ENCODE results near the gene TNFRSF1B.

Gene TNFRSF1B

DNA sequence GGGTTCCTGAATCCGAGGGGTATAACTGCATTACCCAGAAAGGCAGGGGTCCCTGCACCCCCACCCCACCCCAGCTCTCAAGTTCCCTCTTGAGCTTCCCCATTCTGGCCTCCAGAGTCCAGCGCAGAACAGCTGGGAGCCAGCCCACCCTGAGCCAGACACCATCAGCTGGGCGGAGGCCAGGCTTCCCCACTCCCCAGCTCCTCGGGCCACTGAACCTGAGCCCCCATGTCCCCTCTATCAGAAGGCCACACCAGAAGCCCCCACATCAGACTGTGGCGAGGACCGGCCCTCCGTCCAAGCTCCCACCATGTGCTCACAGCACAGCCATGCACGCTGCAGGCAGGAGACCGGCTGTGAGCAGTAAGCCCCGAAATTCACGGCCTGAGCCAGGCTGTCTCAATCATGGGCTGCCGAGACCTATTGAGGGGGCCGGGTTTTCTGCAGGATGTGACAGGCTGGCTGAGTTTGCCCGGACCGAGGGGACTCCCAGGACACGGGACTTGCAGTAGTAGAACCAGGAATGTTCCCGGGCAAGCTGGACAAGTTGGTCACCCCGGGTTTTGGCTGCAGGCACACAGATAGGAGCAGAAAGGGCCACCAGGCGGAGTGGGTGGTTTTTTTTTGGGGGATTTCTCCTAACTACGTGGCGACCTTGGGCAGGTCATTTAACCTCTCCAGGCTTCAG is 25.5 kb upstream of the TNFRSF1B start:
- DNase-seq (ENCODE audit: extremely low read depth in 1 of 2, low read depth in 1 of 2), result no peak

- DNase-seq (ENCODE audit: extremely low read depth in 1 of 2, low read depth in 1 of 2), result no peak
These were observed 24.5 kb upstream of the TNFRSF1B start for GRCh38 chr1:12142141-12142823.

- DNase-seq (ENCODE audit: extremely low read depth in 1 of 2, low read depth in 1 of 2), result no peak
These were observed 23.7 kb upstream of the TNFRSF1B start for GRCh38 chr1:12142891-12143630.

DNA sequence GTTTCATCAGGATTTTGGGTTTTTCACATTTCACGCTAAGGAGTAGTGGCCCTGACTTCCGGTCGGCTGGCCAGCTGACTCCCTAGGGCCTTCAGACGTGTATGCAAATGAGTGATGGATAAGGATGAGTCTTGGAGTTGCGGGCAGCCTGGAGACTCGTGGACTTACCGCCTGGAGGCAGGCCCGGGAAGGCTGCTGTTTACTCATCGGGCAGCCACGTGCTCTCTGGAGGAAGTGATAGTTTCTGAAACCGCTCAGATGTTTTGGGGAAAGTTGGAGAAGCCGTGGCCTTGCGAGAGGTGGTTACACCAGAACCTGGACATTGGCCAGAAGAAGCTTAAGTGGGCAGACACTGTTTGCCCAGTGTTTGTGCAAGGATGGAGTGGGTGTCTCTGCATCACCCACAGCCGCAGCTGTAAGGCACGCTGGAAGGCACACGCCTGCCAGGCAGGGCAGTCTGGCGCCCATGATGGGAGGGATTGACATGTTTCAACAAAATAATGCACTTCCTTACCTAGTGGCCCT is 23.1 kb upstream of the TNFRSF1B start:
- no peak for DNase-seq (ENCODE audit: extremely low read depth in 1 of 2, low read depth in 1 of 2)

- no peak for DNase-seq (ENCODE audit: extremely low read depth in 1 of 2, low read depth in 1 of 2)
These were observed 22.6 kb upstream of the TNFRSF1B start for GRCh38 chr1:12144236-12144635.

DNA sequence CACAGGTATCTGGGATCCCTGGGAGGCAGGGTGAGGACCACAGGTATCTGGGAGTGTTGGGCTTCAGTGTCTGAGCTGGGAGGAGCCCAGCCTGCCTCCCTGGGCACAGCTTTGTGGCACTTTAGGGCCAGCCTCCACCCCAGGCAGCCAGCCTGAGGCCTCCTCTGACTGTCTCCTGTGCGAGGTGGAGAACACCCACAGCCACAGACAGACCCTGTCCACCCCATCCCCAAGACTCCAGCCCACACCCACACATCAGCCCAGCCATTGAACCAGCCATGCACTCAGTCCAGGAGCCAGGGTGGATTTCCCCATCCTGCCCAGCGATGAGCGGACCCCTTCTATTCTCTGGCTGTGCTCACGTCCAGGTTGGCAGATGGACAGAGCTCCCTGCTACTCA is 21.8 kb upstream of the TNFRSF1B start:
- no peak for DNase-seq (ENCODE audit: extremely low read depth in 1 of 2, low read depth in 1 of 2)

DNA sequence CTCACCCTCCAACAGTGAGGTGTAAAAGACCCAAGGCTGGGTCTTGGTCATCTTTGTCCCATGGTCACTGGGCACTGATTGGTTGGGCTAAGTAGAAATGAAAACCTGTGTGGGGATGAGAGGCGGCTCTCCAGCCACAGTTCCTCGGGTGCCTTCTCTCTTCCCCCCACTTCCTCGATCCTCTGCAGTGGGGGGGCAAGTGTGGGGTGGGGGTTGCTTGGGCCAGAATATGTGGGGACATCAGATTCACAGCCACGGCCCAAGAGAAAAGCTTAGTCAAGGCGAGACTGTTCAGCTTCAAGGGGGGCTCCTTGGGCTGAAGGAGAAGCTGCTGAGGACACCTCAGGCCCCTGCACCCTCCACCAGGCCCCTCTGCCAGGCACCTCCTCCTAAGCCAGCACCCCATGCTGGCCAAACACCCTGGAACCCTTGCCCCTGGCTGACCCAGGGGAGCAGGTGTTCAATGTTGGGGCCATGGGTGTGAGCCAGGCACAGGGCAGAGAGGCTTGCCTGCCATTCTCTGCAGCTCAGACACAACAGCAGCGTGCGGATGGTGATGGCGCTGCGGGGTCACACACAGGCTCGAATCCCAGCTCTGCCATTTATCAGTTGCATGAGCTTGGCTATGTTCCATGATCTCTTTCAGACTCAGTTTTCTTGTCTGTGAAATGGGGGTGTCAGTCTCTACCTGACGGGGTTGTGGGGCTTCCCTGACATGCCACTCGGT is 21.0 kb upstream of the TNFRSF1B start:
- no peak for DNase-seq (ENCODE audit: extremely low read depth in 1 of 2, low read depth in 1 of 2)

DNA sequence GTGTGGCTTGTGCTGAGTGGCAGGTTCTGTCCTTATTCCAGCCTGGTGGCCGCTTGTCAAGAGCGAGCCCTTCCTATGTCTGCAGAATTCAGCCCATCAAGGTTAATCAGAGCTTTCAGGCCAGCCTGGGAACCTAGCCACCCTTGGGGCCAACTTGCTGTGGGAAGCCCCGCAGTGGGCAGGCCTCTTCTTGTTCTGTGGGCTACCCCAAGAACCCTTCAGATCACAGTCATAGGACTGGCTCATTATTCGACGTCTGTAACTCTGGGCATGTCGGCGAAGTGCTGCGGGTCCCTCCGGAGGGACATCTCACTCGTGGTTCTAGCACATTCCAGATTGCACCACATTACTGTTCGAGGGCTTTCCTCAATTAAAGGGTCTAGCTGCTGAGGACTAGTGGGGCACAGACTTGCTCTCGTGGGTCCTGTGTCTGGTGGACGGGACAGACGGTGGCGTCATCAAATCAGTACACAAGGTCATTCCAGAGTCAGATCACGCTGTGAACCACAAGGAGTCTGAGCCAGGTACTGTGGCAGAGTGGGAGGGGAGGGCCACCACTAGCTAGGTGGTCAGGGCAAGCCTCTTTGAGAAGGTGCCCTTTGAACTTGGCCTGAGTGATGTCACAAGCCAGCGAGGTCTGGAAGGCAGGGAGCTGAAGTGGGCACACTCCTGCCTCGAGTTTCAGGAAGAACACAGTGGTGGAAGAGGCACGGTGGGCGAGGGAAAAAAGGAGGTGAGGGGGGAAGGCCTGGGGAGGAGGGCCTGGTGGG is 20.3 kb upstream of the TNFRSF1B start:
- DNase-seq (ENCODE audit: extremely low read depth in 1 of 2, low read depth in 1 of 2), result no peak

GRCh38 chr1:12147201-12147701 is 19.5 kb upstream of the TNFRSF1B start:
- DNase-seq (ENCODE audit: extremely low read depth in 1 of 2, low read depth in 1 of 2), result no peak

- DNase-seq (ENCODE audit: extremely low read depth in 1 of 2, low read depth in 1 of 2), result no peak
These were observed 18.4 kb upstream of the TNFRSF1B start for GRCh38 chr1:12148160-12148957.

DNA sequence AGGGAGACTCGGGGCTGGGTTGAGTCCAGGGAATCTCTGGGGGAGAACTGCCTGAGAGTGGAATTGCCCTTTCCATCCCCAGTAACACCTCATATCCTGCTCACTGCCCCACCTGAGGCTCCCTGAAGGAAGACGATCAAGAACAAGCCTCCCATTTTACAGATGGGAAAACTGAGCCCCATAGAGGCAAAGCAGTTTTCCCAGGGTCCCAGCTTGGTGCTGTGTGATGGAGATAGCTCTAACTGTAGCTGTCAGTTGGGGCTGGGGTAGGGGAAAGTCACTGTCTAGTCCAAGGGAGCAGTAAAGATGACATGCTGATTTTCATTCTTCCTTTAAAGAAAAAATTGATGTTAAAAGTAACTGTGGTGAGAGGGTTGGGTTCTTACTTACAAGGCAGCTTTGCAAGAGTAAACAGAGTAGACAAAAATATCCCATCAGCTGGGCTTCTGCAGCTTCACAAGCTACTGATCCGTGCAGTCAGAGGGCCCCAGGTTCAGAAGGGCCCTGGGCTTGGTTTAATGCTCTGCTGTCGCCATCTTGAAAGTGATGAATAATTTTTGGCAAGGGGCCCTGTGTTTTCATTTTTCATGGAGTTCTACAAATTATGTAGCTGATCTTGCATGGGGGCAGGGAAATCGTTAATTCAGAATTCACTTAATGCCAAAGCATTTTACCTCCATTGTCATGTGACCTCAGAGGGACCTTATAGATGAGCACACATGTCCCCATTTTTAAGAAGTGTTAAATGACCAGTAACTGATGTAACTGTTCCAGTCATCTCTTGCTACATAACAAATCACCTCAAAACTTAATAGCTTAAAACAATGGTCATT is 17.6 kb upstream of the TNFRSF1B start:
- no peak for DNase-seq (ENCODE audit: extremely low read depth in 1 of 2, low read depth in 1 of 2)

- DNase-seq (ENCODE audit: extremely low read depth in 1 of 2, low read depth in 1 of 2), result no peak
These were observed 17.0 kb upstream of the TNFRSF1B start for GRCh38 chr1:12149791-12150175.

DNA sequence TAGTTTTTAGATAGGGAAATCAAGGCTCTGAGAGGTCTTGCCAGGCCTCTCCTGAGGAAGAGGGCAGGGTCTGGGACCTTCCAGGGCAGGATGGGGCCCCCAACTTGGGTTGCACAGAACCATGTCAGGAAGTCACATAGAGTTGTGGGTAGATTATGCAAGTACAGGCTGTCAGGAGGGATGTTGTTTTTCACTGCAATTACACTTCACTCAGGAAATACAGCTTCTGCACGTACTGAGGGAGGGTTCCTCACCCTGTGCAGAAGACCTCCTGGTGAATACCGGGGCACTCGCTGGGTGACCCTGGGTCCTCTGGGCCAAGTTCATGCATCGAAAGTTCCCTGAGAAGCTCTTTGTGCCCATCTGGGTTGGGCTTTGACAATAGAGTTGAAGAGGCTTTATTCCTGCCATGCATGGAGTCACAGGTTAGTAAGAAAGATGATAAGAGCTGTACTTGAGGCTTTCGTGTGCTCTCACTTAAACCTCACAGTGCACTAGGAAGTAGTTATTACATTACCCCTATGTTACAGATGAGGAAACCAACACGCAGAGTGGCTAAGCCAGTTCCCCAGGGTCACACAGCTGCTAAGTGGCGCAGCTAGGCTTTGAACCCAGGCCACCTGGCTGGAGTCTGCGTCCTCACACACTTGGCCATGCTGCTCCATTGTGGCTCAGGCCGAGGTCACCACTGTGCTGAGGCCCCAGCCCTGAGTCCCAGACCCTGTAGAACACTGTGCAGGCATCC is 16.2 kb upstream of the TNFRSF1B start:
- no peak for DNase-seq (ENCODE audit: extremely low read depth in 1 of 2, low read depth in 1 of 2)

DNA sequence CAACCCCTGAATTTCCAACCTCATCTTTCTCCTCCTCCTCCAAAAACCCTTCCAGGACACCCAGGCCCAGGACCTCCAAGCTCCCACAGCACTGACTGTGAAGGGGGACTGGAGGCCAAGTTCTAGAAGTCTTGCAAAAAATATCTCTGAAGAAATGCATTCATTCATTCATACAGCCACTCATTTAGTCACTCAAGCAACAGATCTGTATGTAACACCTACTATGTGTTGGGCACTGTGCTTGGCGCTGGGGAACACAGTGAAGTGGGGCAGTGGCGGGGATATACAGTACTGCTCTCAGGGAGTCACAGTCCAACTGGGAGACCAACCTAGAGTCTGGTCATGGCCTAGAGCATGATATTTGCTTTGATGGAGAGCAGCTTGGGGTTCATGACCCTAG is 15.3 kb upstream of the TNFRSF1B start:
- no peak for DNase-seq (ENCODE audit: extremely low read depth in 1 of 2, low read depth in 1 of 2)

- no peak for DNase-seq (ENCODE audit: extremely low read depth in 1 of 2, low read depth in 1 of 2)
These were observed 14.5 kb upstream of the TNFRSF1B start for GRCh38 chr1:12152113-12152891.

GRCh38 chr1:12153181-12153785 is 13.5 kb upstream of the TNFRSF1B start:
- DNase-seq (ENCODE audit: extremely low read depth in 1 of 2, low read depth in 1 of 2), result no peak

DNA sequence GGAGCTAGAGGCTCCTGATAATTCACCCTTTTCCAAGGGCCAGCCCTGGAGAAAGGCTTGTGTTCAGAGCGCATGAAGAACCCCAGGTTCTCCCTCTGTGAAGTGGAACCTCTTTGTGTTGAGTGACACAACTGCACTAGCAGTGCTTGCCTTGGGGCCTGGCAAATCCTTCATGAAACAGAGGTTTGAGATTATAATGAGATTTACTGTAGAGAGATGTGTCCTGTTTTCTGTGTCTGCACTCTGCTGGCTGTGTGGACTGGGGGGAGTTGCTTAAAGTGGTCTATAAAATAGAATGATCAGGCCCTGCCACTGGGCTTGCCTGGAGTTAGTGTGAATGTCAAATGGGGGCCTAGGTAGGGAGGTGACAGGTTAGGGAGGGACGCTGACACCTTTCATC is 11.5 kb upstream of the TNFRSF1B start:
- DNase-seq (ENCODE audit: extremely low read depth in 1 of 2, low read depth in 1 of 2), result no peak

All from activated CD8-positive, alpha-beta memory T cell treated with anti-CD3 and anti-CD28 coated beads for 1 hour (primary cell).